Neural progenitor cell (in vitro differentiated cells): ENCODE data around the gene FAM217A. TPM values are rescaled to one million over a fixed set of nuclear protein-coding genes. Genes with fewer than 3 reads are reported as not detected.

ENCODE experiments used
- DNase-seq: peaks from one replicate; pipeline ENCODE4 v3.0.0-alpha.2; 2016; ENCODE audit warnings: low spot score
- H2AFZ ChIP-seq: fragments of 200-600 bp; sonication (generic); replicated peaks from 2 replicates; pipeline ENCODE4 v1.6.1; 2016; ENCODE audit warnings: antibody characterized with exemption
- H3F3A ChIP-seq: fragments of 200-600 bp; sonication (generic); 2 replicates; pipeline ENCODE4 v1.6.1; 2016; ENCODE audit warnings: antibody characterized with exemption, low read depth
- H3K27ac ChIP-seq: fragments of 200-600 bp; sonication (generic); 2 replicates; pipeline ENCODE4 v1.5.1; 2016; ENCODE audit warnings: mild to moderate bottlenecking
- H3K27me3 ChIP-seq: fragments of 200-600 bp; sonication (generic); 2 replicates; pipeline ENCODE4 v1.6.1; 2016; ENCODE audit warnings: mild to moderate bottlenecking, moderate library complexity
- H3K36me3 ChIP-seq: fragments of 200-600 bp; sonication (generic); 2 replicates; pipeline ENCODE4 v1.5.1; 2016
- H3K4me1 ChIP-seq: fragments of 200-600 bp; sonication (generic); 2 replicates; pipeline ENCODE4 v1.6.1; 2016; ENCODE audit warnings: mixed run types
- H3K4me2 ChIP-seq: fragments of 200-600 bp; sonication (generic); 2 replicates; pipeline ENCODE4 v1.6.1; 2016
- H3K4me3 ChIP-seq: fragments of 200-600 bp; sonication (generic); 2 replicates; pipeline ENCODE4 v1.5.1; 2016
- H3K79me2 ChIP-seq: fragments of 200-600 bp; sonication (generic); 2 replicates; pipeline ENCODE4 v1.6.1; 2016; ENCODE audit warnings: low read depth
- H3K9ac ChIP-seq: fragments of 200-600 bp; sonication (generic); 2 replicates; pipeline ENCODE4 v1.6.1; 2016
- H3K9me3 ChIP-seq: fragments of 200-600 bp; sonication (generic); 2 replicates; pipeline ENCODE4 v1.5.1; 2016; ENCODE audit warnings: low read depth
- H4K20me1 ChIP-seq: fragments of 200-600 bp; sonication (generic); 2 replicates; pipeline ENCODE4 v1.6.1; 2016; ENCODE audit warnings: low read depth
- H3K27ac Mint-ChIP-seq: 3 replicates; pipeline ENCODE4 v1.8.0; 2021; ENCODE audit warnings: mixed read lengths
- H3K27me3 Mint-ChIP-seq: 2 replicates; pipeline ENCODE4 v1.8.0; 2022; ENCODE audit warnings: low read depth, mild to moderate bottlenecking, inconsistent platforms, moderate library complexity, mixed read lengths; ENCODE audit not compliant: insufficient read depth
- H3K36me3 Mint-ChIP-seq: 3 replicates; pipeline ENCODE4 v1.8.0; 2021; ENCODE audit warnings: mixed read lengths
- H3K4me1 Mint-ChIP-seq: 3 replicates; pipeline ENCODE4 v1.8.0; 2021; ENCODE audit warnings: mixed read lengths
- H3K4me3 Mint-ChIP-seq: 3 replicates; pipeline ENCODE4 v1.8.0; 2021; ENCODE audit warnings: mild to moderate bottlenecking, moderate library complexity, mixed read lengths
- H3K9me3 Mint-ChIP-seq: 3 replicates; pipeline ENCODE4 v1.8.0; 2020; ENCODE audit warnings: mixed read lengths
- EZH2 ChIP-seq: fragments of 200-600 bp; sonication (generic); IDR thresholded peaks from 2 replicates; pipeline ENCODE4 v1.6.1; 2017; ENCODE audit warnings: antibody characterized with exemption, mild to moderate bottlenecking, moderate library complexity
- EZH2phosphoT487 ChIP-seq: fragments of 200-600 bp; sonication (generic); IDR thresholded peaks from 2 replicates; pipeline ENCODE4 v1.6.1; 2017; ENCODE audit warnings: antibody characterized with exemption
- total RNA-seq: library from RNA; depleted of rRNA; stranded (reverse); fragments of >200 nt; gene quantifications from 2 replicates; pipeline ENCODE4 v1.2.3, GENCODE V29; 2015; ENCODE audit warnings: low replicate concordance
- TF ChIP-seq, protein P1 (sequence below): fragments of 200-600 bp; sonication (generic); IDR thresholded peaks from 2 replicates; pipeline ENCODE4 v1.5.1; 2017; ENCODE audit warnings: antibody characterized with exemption, mild to moderate bottlenecking

FAM217A gene
- total RNA-seq, 1 donor from 2014 or later, result not detected

DNA sequence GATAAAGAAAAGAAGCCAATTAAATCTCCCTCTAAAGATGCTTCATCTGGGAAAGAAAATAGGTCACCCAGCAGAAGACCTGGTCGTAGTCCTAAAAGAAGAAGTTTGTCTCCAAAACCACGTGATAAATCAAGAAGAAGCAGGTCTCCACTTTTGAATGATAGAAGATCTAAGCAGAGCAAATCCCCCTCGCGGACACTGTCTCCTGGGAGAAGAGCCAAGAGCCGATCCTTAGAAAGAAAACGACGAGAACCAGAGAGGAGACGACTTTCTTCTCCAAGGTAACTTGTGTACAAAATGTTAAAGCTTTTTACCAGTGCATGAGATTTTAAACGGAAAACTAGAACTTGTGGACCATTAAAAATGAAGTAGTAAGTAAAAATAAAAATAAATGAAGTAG, 46.5 kb downstream of the FAM217A start:
- no peak for TF ChIP-seq EZH2
- TF ChIP-seq, protein P1, sequence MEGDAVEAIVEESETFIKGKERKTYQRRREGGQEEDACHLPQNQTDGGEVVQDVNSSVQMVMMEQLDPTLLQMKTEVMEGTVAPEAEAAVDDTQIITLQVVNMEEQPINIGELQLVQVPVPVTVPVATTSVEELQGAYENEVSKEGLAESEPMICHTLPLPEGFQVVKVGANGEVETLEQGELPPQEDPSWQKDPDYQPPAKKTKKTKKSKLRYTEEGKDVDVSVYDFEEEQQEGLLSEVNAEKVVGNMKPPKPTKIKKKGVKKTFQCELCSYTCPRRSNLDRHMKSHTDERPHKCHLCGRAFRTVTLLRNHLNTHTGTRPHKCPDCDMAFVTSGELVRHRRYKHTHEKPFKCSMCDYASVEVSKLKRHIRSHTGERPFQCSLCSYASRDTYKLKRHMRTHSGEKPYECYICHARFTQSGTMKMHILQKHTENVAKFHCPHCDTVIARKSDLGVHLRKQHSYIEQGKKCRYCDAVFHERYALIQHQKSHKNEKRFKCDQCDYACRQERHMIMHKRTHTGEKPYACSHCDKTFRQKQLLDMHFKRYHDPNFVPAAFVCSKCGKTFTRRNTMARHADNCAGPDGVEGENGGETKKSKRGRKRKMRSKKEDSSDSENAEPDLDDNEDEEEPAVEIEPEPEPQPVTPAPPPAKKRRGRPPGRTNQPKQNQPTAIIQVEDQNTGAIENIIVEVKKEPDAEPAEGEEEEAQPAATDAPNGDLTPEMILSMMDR, result no peak
- TF ChIP-seq EZH2phosphoT487, result no peak
- Mint-ChIP-seq H3K4me3 (no peak overlapping the region), H3K27ac (no peak overlapping the region), H3K4me1 (no peaks in the 10 kb centered on the region), H3K9me3 (no peaks in the 10 kb centered on the region), H3K36me3 (peaks cover 35% of the 10 kb centered on the region), H3K27me3 (no peaks in the 10 kb centered on the region)
- H3K4me3 ChIP-seq, result no peak overlapping the region
- no peak overlapping the region for H3K27ac ChIP-seq
- H3K4me1 ChIP-seq, result no peaks in the 10 kb centered on the region
- H3K9me3 ChIP-seq, result no peaks in the 10 kb centered on the region
- peaks cover 21% of the 10 kb centered on the region for H3K36me3 ChIP-seq
- no peaks in the 10 kb centered on the region for H3K27me3 ChIP-seq
- DNase-seq, result no peak
- peaks cover 99% of the 10 kb centered on the region for H3K79me2 ChIP-seq
- no peak overlapping the region for H2AFZ ChIP-seq
- no peak overlapping the region for H3K4me2 ChIP-seq
- H4K20me1 ChIP-seq, result peaks cover 86% of the 10 kb centered on the region
- no peak overlapping the region for H3K9ac ChIP-seq
- H3F3A ChIP-seq, result no peaks in the 10 kb centered on the region

DNA sequence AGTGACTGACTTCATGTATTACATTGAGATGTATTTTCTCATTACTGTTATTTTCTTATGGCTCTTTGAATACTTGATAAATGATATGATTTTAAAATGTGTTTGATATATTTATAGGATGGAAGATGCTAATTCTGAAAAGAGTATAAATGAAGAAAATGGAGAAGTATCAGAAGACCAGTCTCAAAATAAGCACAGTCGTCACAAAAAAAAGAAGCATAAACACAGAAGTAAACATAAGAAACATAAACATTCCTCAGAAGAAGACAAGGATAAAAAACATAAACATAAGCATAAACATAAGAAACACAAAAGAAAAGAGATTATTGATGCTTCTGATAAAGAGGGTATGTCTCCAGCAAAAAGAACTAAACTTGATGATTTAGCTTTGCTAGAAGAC, 47.5 kb downstream of the FAM217A start:
- no peaks in the 10 kb centered on the region for H3K9me3 Mint-ChIP-seq
- no peaks in the 10 kb centered on the region for H3K27me3 Mint-ChIP-seq
- Histone ChIP-seq H3K4me2 (no peak overlapping the region), H2AFZ (no peak overlapping the region), H4K20me1 (peaks cover 87% of the 10 kb centered on the region), H3K27me3 (no peaks in the 10 kb centered on the region), H3K4me3 (no peak overlapping the region), H3F3A (no peaks in the 10 kb centered on the region), H3K79me2 (peaks cover 99% of the 10 kb centered on the region), H3K9me3 (no peaks in the 10 kb centered on the region), H3K36me3 (peaks cover 21% of the 10 kb centered on the region), H3K27ac (no peak overlapping the region), H3K9ac (no peak overlapping the region), H3K4me1 (no peaks in the 10 kb centered on the region)
- H3K27ac Mint-ChIP-seq, result no peak overlapping the region
- H3K36me3 Mint-ChIP-seq, result peaks cover 43% of the 10 kb centered on the region
- H3K4me1 Mint-ChIP-seq, result peaks cover 4% of the 10 kb centered on the region
- H3K4me3 Mint-ChIP-seq, result no peak overlapping the region
- TF ChIP-seq, protein P1, result no peak
- TF ChIP-seq EZH2phosphoT487 (no peak), EZH2 (no peak)
- DNase-seq, result no peak

DNA sequence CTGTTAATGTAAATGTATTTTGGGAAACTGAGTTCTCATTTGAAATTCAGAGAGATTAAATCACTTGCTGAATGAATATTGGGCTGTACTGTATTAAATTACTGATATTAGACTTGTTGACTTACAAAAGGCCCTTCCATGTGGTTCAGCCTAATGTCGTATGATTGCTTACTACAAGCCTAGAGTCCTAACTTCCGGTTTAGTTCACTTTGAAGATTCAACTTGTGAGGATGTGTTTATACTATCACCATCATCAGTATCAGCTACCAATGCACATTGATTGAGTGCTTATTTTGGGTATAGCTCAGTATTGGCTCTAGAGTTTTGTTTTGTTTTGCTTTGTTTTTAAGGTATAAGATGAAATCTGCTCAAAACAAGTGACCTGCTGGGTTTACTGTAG, 48.3 kb downstream of the FAM217A start:
- H3F3A ChIP-seq, result no peaks in the 10 kb centered on the region
- H2AFZ ChIP-seq, result no peak overlapping the region
- no peak overlapping the region for H3K4me3 ChIP-seq
- H3K9me3 ChIP-seq, result no peaks in the 10 kb centered on the region
- no peak overlapping the region for H3K4me3 Mint-ChIP-seq
- no peak for DNase-seq
- H3K27me3 ChIP-seq, result no peaks in the 10 kb centered on the region
- peaks cover 99% of the 10 kb centered on the region for H3K79me2 ChIP-seq
- peaks cover 4% of the 10 kb centered on the region for H3K4me1 Mint-ChIP-seq
- H3K27ac Mint-ChIP-seq, result no peak overlapping the region
- peaks cover 86% of the 10 kb centered on the region for H4K20me1 ChIP-seq
- H3K27ac ChIP-seq, result no peak overlapping the region
- TF ChIP-seq, protein P1, result no peak
- TF ChIP-seq EZH2phosphoT487 (no peak), EZH2 (no peak)
- peaks cover 21% of the 10 kb centered on the region for H3K36me3 ChIP-seq
- no peaks in the 10 kb centered on the region for H3K4me1 ChIP-seq
- H3K4me2 ChIP-seq, result no peak overlapping the region
- no peak overlapping the region for H3K9ac ChIP-seq
- no peaks in the 10 kb centered on the region for H3K27me3 Mint-ChIP-seq
- no peaks in the 10 kb centered on the region for H3K9me3 Mint-ChIP-seq
- peaks cover 43% of the 10 kb centered on the region for H3K36me3 Mint-ChIP-seq
